OCI-LY7 (cell line): ENCODE measurements around the gene INPP5K. TPM values are rescaled to one million over a fixed set of nuclear protein-coding genes. Genes with fewer than 3 reads are reported as not detected.

ENCODE experiments used
- BruUV-seq: library from RNA; stranded (reverse); fragments of 400-500 nt; replicated peaks from 2 replicates; lab custom pipeline; 2021; lab: Mats Ljungman, UMichigan
- CTCF ChIA-PET: fragments of 300-600 bp; sonication (Branson Sonifier 250); formaldehyde crosslinking; loops from one replicate; lab custom pipeline; 2022; ENCODE audit warnings: antibody characterized with exemption; ENCODE audit not compliant: unreplicated experiment; lab: Charles Lee
- POLR2A ChIA-PET: fragments of 300-600 bp; sonication (Branson Sonifier 250); formaldehyde crosslinking; loops from one replicate; lab custom pipeline; 2022; ENCODE audit warnings: antibody characterized with exemption; lab: Charles Lee
- DNase-seq: peaks from one replicate; pipeline ENCODE4 v3.0.0-alpha.2; 2015; ENCODE audit warnings: low spot score
- H2AFZ ChIP-seq: fragments of 200-600 bp; sonication (generic), shearing (Covaris generic); 2 replicates; pipeline ENCODE4 v1.6.1; 2014; ENCODE audit warnings: mild to moderate bottlenecking, antibody characterized with exemption, low read length, moderate library complexity
- H3K27ac ChIP-seq: fragments of 200-600 bp; sonication (generic); 2 replicates; pipeline ENCODE4 v1.5.1; 2014; ENCODE audit warnings: mixed run types, low read depth, mild to moderate bottlenecking, moderate library complexity, low read length, inconsistent platforms; ENCODE audit not compliant: poor library complexity, severe bottlenecking
- H3K36me3 ChIP-seq: fragments of 200-600 bp; sonication (generic); 2 replicates; pipeline ENCODE4 v1.6.1; 2014; ENCODE audit warnings: mild to moderate bottlenecking, antibody characterized with exemption, low read length, moderate library complexity, mixed read lengths; ENCODE audit not compliant: insufficient read depth
- H3K4me1 ChIP-seq: fragments of 200-600 bp; sonication (generic); 2 replicates; pipeline ENCODE4 v1.5.1; 2014; ENCODE audit warnings: mild to moderate bottlenecking, low read length; ENCODE audit not compliant: insufficient read depth, poor library complexity, severe bottlenecking
- H3K4me2 ChIP-seq: fragments of 200-600 bp; sonication (generic); 2 replicates; pipeline ENCODE4 v1.6.1; 2014; ENCODE audit warnings: mild to moderate bottlenecking, low read length
- H3K4me3 ChIP-seq: fragments of 200-600 bp; sonication (generic); 2 replicates; pipeline ENCODE4 v1.5.1; 2014; ENCODE audit warnings: mild to moderate bottlenecking, low read depth, low read length; ENCODE audit not compliant: poor library complexity, severe bottlenecking
- H3K79me2 ChIP-seq: fragments of 200-600 bp; sonication (generic); 2 replicates; pipeline ENCODE4 v1.6.1; 2016; ENCODE audit warnings: low read depth, mild to moderate bottlenecking, low read length, moderate library complexity, mixed read lengths; ENCODE audit not compliant: insufficient read depth
- H3K9me2 ChIP-seq: fragments of 200-600 bp; sonication (generic); 2 replicates; pipeline ENCODE4 v1.6.1; 2016; ENCODE audit warnings: mild to moderate bottlenecking, low read length, mixed read lengths; ENCODE audit not compliant: insufficient read depth
- H3K9me3 ChIP-seq: fragments of 200-600 bp; sonication (generic); 2 replicates; pipeline ENCODE4 v1.6.1; 2014; ENCODE audit warnings: mild to moderate bottlenecking, mixed run types, low read length, mixed read lengths
- H4K20me1 ChIP-seq: fragments of 200-600 bp; sonication (generic); 2 replicates; pipeline ENCODE4 v1.6.1; 2014; ENCODE audit warnings: mild to moderate bottlenecking, antibody characterized with exemption, low read length, moderate library complexity, mixed read lengths; ENCODE audit not compliant: insufficient read depth
- CTCF ChIP-seq: fragments of 200-600 bp; sonication (generic); conservative IDR thresholded peaks from 2 replicates; pipeline ENCODE4 v1.5.1; 2014; ENCODE audit warnings: mild to moderate bottlenecking, antibody characterized with exemption, low read length, moderate library complexity, mixed read lengths
- EZH2phosphoT487 ChIP-seq: fragments of 200-600 bp; sonication (generic); IDR thresholded peaks from 2 replicates; pipeline ENCODE4 v1.6.1; 2018; ENCODE audit warnings: low read depth, borderline replicate concordance, mild to moderate bottlenecking, mixed run types, antibody characterized with exemption, low read length, moderate library complexity, mixed read lengths
- intact Hi-C: fragments of 100-400 bp; cut with micrococcal nuclease; formaldehyde crosslinking; loops from one replicate; pipeline ENCODE4 v1.10.0; 2022; ENCODE audit not compliant: unreplicated experiment
- total RNA-seq, 2 experiments: library from RNA; depleted of rRNA in 1 of 2; stranded (reverse); fragments of >200 nt in 1 of 2; shearing (Covaris generic) in 1 of 2; gene quantifications; 2 replicates each; pipeline ENCODE4 v1.2.3, GENCODE V29; 2014 to 2022

The INPP5K gene
- total RNA-seq, 2 experiments from 2014 or later = 28.8 to 40.7 TPM

- Histone ChIP-seq H3K4me1 (no peaks in the 10 kb centered on the region), H3K4me3 (no peak overlapping the region), H3K27ac (no peak overlapping the region), H3K36me3 (0 out of 2 replicates have a peak, but pooled peaks cover 3% of the 10 kb centered on the region), H4K20me1 (no peaks in the 10 kb centered on the region), H3K9me2 (no peaks in the 10 kb centered on the region), H3K79me2 (no peaks in the 10 kb centered on the region), H2AFZ (no peak overlapping the region), H3K9me3 (no peaks in the 10 kb centered on the region), H3K4me2 (no peak overlapping the region)
- TF ChIP-seq CTCF = no peak
- no peak for TF ChIP-seq EZH2phosphoT487
- POLR2A ChIA-PET = no interaction called here
- CTCF ChIA-PET = no interaction called here
- DNase-seq = no peak
- no TSS peak for BruUV-seq
- intact Hi-C loops = no loop called here
Measured at GRCh38 chr17:1506649-1507267, 9.7 kb downstream of the INPP5K start.

- Histone ChIP-seq H3K4me1 (no peaks in the 10 kb centered on the region), H3K4me3 (no peak overlapping the region), H3K36me3 (0 out of 2 replicates have a peak, but pooled peaks cover 3% of the 10 kb centered on the region), H3K4me2 (no peak overlapping the region), H4K20me1 (no peaks in the 10 kb centered on the region), H3K79me2 (no peaks in the 10 kb centered on the region), H2AFZ (no peak overlapping the region), H3K9me3 (no peaks in the 10 kb centered on the region), H3K9me2 (no peaks in the 10 kb centered on the region), H3K27ac (no peak overlapping the region)
- TF ChIP-seq EZH2phosphoT487 = no peak
- no peak for TF ChIP-seq CTCF
- intact Hi-C loops = no loop called here
- no peak for DNase-seq
- POLR2A ChIA-PET = interaction anchor here (1.2 kb wide), 1 partner anchor 11 kb away, joined by 3 read pairs; no protein-coding TSS in a partner anchor
- no TSS peak for BruUV-seq
- CTCF ChIA-PET = no interaction called here
Measured at GRCh38 chr17:1505586-1505985, 10.8 kb downstream of the INPP5K start.

- Histone ChIP-seq H3K79me2 (no peaks in the 10 kb centered on the region), H3K9me2 (no peaks in the 10 kb centered on the region), H3K27ac (no peak overlapping the region), H3K4me1 (no peaks in the 10 kb centered on the region), H4K20me1 (no peaks in the 10 kb centered on the region), H2AFZ (no peak overlapping the region), H3K9me3 (no peaks in the 10 kb centered on the region), H3K4me3 (no peak overlapping the region), H3K4me2 (no peak overlapping the region), H3K36me3 (0 out of 2 replicates have a peak, but pooled peaks cover 3% of the 10 kb centered on the region)
- TF ChIP-seq CTCF = no peak
- TF ChIP-seq EZH2phosphoT487 = no peak
- no TSS peak for BruUV-seq
- intact Hi-C loops = no loop called here
- ChIA-PET CTCF (no interaction called here), POLR2A (interaction anchor here (1.2 kb wide), 1 partner anchor 10 kb away, joined by 3 read pairs; no protein-coding TSS in a partner anchor)
- DNase-seq = no peak
Measured at GRCh38 chr17:1504866-1505265, 11.5 kb downstream of the INPP5K start.
